Measurements from ENCODE around the gene RSRC1.
"Not testable (repeated sequence)": the region's sequence is repeated elsewhere in the genome, so short reads cannot be mapped to it uniquely, and the experiment has no call there.

Gene RSRC1

DNA sequence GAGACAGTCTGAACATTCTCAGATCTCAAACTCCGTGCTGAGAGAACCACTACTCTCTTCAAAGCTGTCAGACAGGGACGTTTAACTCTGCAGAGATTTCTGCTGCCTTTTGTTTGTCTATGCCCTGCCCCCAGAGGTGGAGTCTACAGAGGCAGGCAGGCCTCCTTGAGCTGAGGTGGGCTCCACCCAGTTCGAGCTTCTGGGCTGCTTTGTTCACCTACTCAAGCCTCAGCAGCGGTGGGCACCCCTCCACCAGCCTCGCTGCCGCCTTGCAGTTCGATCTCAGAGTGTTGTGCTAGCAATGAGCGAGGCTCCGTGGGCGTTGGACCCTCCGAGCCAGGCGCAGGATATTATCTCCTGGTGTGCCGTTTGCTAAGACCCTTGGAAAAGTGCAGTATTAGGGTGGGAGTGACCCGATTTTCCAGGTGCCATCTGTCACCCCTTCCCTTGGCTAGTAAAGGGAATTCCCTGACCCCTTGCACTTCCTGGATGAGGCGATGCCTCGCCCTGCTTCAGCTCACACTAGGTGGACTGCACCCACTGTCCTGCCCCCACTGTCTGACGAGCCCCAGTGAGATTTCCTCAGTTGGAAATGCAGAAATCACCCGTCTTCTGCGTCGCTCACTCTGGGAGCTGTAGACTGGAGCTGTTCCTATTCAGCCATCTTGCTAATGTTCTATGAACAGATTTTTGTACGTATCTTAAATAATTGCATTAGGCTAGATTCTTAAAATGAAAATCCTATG, 220.0 kb downstream of the RSRC1 start:
- H3K4me3 ChIP-seq (ENCODE audit: low read depth, low read length), result peak overlapping the region; percentile 40; the same call in 1 of the 2 replicates
- H3K27ac ChIP-seq (ENCODE audit: low read depth, low read length); H3K36me3 ChIP-seq (ENCODE audit: control insufficient read depth, insufficient read depth, low read length); H3K9ac ChIP-seq (ENCODE audit: low read depth, low read length); H3K4me1 ChIP-seq (ENCODE audit: control insufficient read depth, insufficient read depth, low read length); H3K9me3 ChIP-seq (ENCODE audit: control insufficient read depth, insufficient read depth, low read length); H3K27me3 ChIP-seq (ENCODE audit: control insufficient read depth, insufficient read depth, low read length): not testable (repeated sequence)

DNA sequence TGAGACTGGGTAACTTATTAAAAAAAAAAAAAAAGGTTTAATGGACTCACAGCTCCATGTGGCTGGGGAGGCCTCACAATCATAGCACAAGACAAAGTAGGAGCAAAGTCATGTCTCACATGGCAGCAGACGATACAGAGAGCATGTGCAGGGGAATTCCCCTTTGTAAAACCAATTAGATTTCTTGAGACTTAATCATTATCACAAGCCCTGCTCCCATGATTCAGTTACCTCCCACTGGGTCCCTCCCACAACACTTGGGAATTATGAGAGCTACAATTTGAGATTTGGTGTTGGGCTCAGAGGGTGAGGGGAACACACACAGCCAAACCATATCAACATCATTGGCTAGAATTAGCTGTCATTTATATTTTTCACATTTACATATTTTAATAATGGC, 221.0 kb downstream of the RSRC1 start:
- Histone ChIP-seq H3K9ac (ENCODE audit: low read depth, low read length) (no peak overlapping the region), H3K27ac (ENCODE audit: low read depth, low read length) (no peak overlapping the region), H3K36me3 (ENCODE audit: control insufficient read depth, insufficient read depth, low read length) (no peaks in the 10 kb centered on the region), H3K27me3 (ENCODE audit: control insufficient read depth, insufficient read depth, low read length) (no peaks in the 10 kb centered on the region), H3K4me1 (ENCODE audit: control insufficient read depth, insufficient read depth, low read length) (peaks cover 6% of the 10 kb centered on the region), H3K4me3 (ENCODE audit: low read depth, low read length) (no peak overlapping the region), H3K9me3 (ENCODE audit: control insufficient read depth, insufficient read depth, low read length) (no peaks in the 10 kb centered on the region)

DNA sequence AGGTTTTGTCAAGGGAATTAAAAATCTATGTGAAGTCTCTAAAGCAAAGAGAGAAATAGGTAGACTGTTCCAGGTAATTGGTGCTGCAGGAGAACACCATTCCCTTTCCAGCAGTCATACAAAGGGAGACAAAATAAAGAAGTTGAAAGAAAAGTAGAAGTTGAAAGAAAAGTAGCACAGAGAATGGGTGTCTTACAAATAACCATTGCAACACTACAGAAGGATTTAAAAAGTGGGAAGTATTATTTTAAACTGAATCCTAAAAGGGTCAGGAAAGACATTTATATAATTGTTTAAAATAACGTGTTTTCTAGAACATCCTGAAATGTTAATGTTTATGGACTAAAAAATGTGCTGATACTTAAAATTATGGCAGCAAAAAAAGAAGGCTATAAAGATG, 223.8 kb downstream of the RSRC1 start:
- no peaks in the 10 kb centered on the region for H3K36me3 ChIP-seq (ENCODE audit: control insufficient read depth, insufficient read depth, low read length)
- H3K4me1 ChIP-seq (ENCODE audit: control insufficient read depth, insufficient read depth, low read length), result peaks cover 6% of the 10 kb centered on the region
- no peak overlapping the region for H3K4me3 ChIP-seq (ENCODE audit: low read depth, low read length)
- no peaks in the 10 kb centered on the region for H3K9me3 ChIP-seq (ENCODE audit: control insufficient read depth, insufficient read depth, low read length)
- H3K27ac ChIP-seq (ENCODE audit: low read depth, low read length), result no peak overlapping the region
- H3K27me3 ChIP-seq (ENCODE audit: control insufficient read depth, insufficient read depth, low read length), result no peaks in the 10 kb centered on the region
- H3K9ac ChIP-seq (ENCODE audit: low read depth, low read length), result no peak overlapping the region

DNA sequence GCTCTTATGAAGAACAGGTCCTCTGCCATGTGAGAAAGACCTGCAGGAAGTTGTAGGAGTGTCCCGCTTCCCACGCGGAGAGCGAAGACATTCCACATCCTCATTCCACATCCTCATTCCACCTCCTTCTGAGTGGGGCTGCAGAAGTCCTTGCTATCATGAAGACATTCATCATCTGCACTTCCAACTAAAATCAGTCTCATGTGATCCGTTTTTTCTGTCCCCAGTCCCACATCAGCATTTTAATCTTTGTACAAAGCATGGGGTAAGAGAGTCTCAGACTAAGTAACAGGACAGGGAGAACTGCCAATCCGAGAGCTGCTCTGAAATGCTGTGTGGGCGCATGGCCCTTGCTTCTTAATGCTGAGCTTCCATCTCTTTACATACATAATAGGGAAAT, 227.2 kb downstream of the RSRC1 start:
- H3K9me3 ChIP-seq (ENCODE audit: control insufficient read depth, insufficient read depth, low read length), result no peaks in the 10 kb centered on the region

DNA sequence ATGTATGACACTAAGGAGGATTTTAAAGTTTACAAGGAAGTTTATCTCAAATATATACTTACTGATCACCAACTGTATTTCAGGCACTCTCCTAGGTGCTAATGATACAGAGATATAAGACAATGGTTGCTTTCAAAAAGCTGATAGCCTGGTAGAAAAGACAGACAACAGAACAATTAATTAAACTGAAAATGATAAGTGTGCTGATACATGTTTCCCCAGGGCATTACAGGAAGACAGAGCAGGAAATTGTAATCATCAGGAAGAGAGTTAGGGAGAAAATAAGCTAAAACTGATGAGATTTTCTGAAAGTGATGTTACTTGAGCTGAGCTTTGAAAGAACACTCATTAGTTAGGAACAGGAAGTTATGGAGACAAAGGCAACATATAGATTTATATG, 229.7 kb downstream of the RSRC1 start:
- H3K36me3 ChIP-seq (ENCODE audit: control insufficient read depth, insufficient read depth, low read length), result no peaks in the 10 kb centered on the region

More for the DNA sequence above, 227.2 kb downstream of the RSRC1 start:
- Histone ChIP-seq H3K36me3 (ENCODE audit: control insufficient read depth, insufficient read depth, low read length) (no peaks in the 10 kb centered on the region), H3K27me3 (ENCODE audit: control insufficient read depth, insufficient read depth, low read length) (no peaks in the 10 kb centered on the region), H3K27ac (ENCODE audit: low read depth, low read length) (no peak overlapping the region), H3K9ac (ENCODE audit: low read depth, low read length) (no peak overlapping the region), H3K4me3 (ENCODE audit: low read depth, low read length) (no peak overlapping the region), H3K4me1 (ENCODE audit: control insufficient read depth, insufficient read depth, low read length) (peaks cover 6% of the 10 kb centered on the region)

DNA sequence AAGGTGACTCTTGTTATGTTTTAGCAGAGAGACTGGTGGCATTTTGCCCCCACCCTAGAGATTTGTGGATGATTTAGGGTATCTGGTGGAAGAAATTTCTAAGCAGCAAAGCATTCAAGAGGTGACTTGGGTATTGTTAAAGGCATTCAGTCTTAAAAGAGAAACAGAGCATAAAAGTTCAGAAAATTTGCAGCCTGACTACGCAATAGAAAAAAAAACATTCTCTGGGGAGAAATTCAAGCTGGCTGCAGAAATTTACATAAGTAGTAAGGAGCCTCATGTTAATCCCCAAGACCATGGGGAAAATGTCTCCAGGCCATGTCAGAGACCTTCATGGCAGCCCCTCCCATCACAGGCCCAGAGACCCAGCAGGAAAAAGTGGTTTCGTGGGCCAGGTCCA, 231.1 kb downstream of the RSRC1 start:
- not testable (repeated sequence) for H3K9ac ChIP-seq (ENCODE audit: low read depth, low read length); H3K36me3 ChIP-seq (ENCODE audit: control insufficient read depth, insufficient read depth, low read length); H3K27ac ChIP-seq (ENCODE audit: low read depth, low read length)

More for the DNA sequence above, 229.7 kb downstream of the RSRC1 start:
- Histone ChIP-seq H3K9me3 (ENCODE audit: control insufficient read depth, insufficient read depth, low read length) (no peaks in the 10 kb centered on the region), H3K27me3 (ENCODE audit: control insufficient read depth, insufficient read depth, low read length) (no peaks in the 10 kb centered on the region), H3K4me1 (ENCODE audit: control insufficient read depth, insufficient read depth, low read length) (peaks cover 6% of the 10 kb centered on the region), H3K27ac (ENCODE audit: low read depth, low read length) (no peak overlapping the region), H3K4me3 (ENCODE audit: low read depth, low read length) (no peak overlapping the region), H3K9ac (ENCODE audit: low read depth, low read length) (no peak overlapping the region)

DNA sequence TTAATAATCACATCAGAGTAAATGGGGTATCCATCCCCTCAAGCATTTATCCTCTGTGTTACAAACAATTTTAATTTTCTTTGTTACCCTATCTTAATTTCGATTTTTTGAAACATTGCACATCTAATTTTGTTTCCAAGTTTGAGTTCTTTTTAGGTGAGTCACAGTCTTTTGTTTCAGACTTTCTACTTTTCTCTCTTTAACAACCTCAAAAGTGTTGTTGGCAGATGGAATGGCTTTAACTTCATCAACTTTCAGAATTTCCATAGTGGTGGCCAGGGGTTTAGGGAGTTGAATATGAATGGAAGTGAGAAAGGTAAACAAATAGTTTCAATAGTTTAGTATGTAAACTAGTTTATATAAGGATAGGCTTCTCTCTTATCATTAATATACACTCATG, 238.1 kb downstream of the RSRC1 start:
- Histone ChIP-seq H3K27me3 (ENCODE audit: control insufficient read depth, insufficient read depth, low read length) (no peaks in the 10 kb centered on the region), H3K9ac (ENCODE audit: low read depth, low read length) (no peak overlapping the region), H3K9me3 (ENCODE audit: control insufficient read depth, insufficient read depth, low read length) (no peaks in the 10 kb centered on the region), H3K36me3 (ENCODE audit: control insufficient read depth, insufficient read depth, low read length) (no peaks in the 10 kb centered on the region), H3K4me3 (ENCODE audit: low read depth, low read length) (no peak overlapping the region), H3K27ac (ENCODE audit: low read depth, low read length) (no peak overlapping the region), H3K4me1 (ENCODE audit: control insufficient read depth, insufficient read depth, low read length) (peaks cover under 1% of the 10 kb centered on the region; the same call in 1 of the 2 replicates)

More for the DNA sequence above, 231.1 kb downstream of the RSRC1 start:
- not testable (repeated sequence) for H3K4me3 ChIP-seq (ENCODE audit: low read depth, low read length); H3K9me3 ChIP-seq (ENCODE audit: control insufficient read depth, insufficient read depth, low read length); H3K4me1 ChIP-seq (ENCODE audit: control insufficient read depth, insufficient read depth, low read length); H3K27me3 ChIP-seq (ENCODE audit: control insufficient read depth, insufficient read depth, low read length)

DNA sequence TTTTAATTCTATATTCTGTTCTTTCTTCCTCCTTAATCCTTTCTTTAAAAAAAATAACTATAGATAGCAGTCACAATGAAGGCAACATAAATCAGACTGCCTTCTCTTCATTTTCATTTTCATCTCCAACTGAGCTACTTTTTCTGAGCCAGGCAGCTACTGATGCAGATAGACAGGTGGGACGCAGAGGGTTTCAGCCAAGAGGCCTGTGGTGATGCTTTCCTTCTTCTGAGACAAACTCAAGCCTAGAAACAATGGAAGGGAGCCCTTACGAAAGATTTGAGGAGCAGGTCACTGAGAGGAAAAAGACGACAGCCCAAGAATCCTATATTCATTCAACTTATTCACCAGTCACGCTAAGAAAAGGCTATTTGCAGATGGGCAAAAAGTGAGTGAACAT, 241.1 kb downstream of the RSRC1 start:
- no peaks in the 10 kb centered on the region for H3K4me1 ChIP-seq (ENCODE audit: control insufficient read depth, insufficient read depth, low read length)
- H3K27ac ChIP-seq (ENCODE audit: low read depth, low read length), result no peak overlapping the region
- no peak overlapping the region for H3K4me3 ChIP-seq (ENCODE audit: low read depth, low read length)
- H3K36me3 ChIP-seq (ENCODE audit: control insufficient read depth, insufficient read depth, low read length), result no peaks in the 10 kb centered on the region
- no peak overlapping the region for H3K9ac ChIP-seq (ENCODE audit: low read depth, low read length)
- no peaks in the 10 kb centered on the region for H3K9me3 ChIP-seq (ENCODE audit: control insufficient read depth, insufficient read depth, low read length)
- no peaks in the 10 kb centered on the region for H3K27me3 ChIP-seq (ENCODE audit: control insufficient read depth, insufficient read depth, low read length)

DNA sequence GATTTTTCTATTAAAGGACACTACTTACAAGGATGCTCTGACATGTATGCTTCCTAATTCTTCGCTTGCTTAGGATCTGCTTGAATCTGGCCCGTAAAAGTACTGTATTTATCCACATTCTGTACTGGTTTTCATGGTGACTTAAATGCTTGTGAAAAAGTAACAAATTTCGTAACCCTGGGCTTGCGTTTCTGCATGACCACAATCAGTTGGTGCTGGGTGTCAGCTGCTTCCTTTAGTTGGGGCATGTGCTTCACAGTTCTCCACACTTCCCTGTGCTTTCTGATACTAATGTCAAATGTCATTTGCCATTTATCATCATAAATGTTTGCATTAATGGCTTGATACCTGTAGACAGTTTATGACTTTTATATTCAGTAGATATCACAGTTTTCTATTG, 242.7 kb downstream of the RSRC1 start:
- Histone ChIP-seq H3K4me1 (ENCODE audit: control insufficient read depth, insufficient read depth, low read length) (no peaks in the 10 kb centered on the region), H3K27me3 (ENCODE audit: control insufficient read depth, insufficient read depth, low read length) (no peaks in the 10 kb centered on the region), H3K9ac (ENCODE audit: low read depth, low read length) (no peak overlapping the region)

DNA sequence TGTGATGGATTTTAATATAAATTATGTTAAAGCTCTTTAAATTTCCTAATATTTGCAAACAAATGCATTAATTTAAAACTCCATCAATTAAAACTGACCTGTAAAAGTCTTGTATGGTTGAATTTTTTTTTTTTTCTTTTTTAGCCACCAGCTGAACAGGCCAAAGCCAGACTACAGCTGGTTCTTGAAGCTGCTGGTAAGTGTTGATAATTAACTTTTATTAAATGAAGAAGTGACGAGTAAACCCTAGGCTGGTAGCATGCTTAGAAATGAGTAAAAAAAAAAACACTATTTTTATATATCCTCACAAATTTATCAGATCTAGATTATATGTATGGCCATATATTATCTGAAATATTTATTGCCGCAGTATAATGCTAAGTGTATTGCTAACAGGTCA, 244.8 kb downstream of the RSRC1 start:
- Histone ChIP-seq H3K27me3 (ENCODE audit: control insufficient read depth, insufficient read depth, low read length) (no peaks in the 10 kb centered on the region), H3K27ac (ENCODE audit: low read depth, low read length) (no peak overlapping the region), H3K4me1 (ENCODE audit: control insufficient read depth, insufficient read depth, low read length) (no peaks in the 10 kb centered on the region), H3K9me3 (ENCODE audit: control insufficient read depth, insufficient read depth, low read length) (no peaks in the 10 kb centered on the region), H3K9ac (ENCODE audit: low read depth, low read length) (no peak overlapping the region), H3K4me3 (ENCODE audit: low read depth, low read length) (no peak overlapping the region), H3K36me3 (ENCODE audit: control insufficient read depth, insufficient read depth, low read length) (no peaks in the 10 kb centered on the region)

More for the DNA sequence above, 242.7 kb downstream of the RSRC1 start:
- Histone ChIP-seq H3K27ac (ENCODE audit: low read depth, low read length) (no peak overlapping the region), H3K9me3 (ENCODE audit: control insufficient read depth, insufficient read depth, low read length) (no peaks in the 10 kb centered on the region), H3K36me3 (ENCODE audit: control insufficient read depth, insufficient read depth, low read length) (no peaks in the 10 kb centered on the region), H3K4me3 (ENCODE audit: low read depth, low read length) (no peak overlapping the region)

DNA sequence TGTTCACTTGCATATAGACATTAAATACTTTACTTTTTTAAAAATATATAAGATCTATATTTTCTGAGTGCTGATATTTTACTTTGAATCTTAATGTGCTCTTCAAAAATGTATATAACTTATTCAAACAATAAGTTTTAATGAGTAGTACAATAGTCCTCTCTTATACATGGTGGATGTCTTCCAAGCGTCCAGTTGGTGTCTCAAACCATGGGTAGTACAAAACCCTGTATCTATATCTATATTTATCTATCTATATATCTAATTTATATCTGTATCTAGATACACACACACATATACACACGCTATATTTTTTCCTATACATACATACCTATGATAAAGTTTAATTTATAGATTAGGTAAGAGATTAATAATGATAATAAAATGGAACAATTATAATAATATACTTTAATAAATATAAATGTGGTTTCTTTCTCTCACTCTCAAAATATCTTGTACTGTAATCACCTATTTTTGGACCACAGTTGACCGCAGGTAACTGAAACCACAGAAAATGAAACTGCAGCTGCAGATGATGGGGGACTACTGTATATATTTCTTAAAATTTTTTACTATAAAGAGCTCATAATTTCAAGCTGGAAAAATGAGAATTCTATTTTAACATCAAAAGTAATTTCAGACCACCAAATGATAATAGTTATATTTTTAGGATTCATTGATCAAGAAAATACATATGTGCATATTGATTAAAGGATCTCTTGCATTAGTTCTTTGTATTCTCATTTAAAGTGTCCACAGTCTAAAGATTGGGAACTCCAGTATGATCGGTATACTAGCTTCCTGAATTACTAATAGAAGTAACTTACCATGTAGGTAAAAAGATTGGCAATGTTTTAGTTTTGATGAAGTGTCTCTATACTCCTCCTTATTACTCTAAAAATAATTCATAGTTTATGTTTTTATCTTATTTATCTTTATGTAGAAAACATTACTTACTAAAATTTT, 246.0 kb downstream of the RSRC1 start:
- H3K4me3 ChIP-seq (ENCODE audit: low read depth, low read length), result no peak overlapping the region
- no peaks in the 10 kb centered on the region for H3K27me3 ChIP-seq (ENCODE audit: control insufficient read depth, insufficient read depth, low read length)
- no peak overlapping the region for H3K27ac ChIP-seq (ENCODE audit: low read depth, low read length)
- H3K36me3 ChIP-seq (ENCODE audit: control insufficient read depth, insufficient read depth, low read length), result no peaks in the 10 kb centered on the region
- H3K4me1 ChIP-seq (ENCODE audit: control insufficient read depth, insufficient read depth, low read length), result no peaks in the 10 kb centered on the region
- no peak overlapping the region for H3K9ac ChIP-seq (ENCODE audit: low read depth, low read length)
- H3K9me3 ChIP-seq (ENCODE audit: control insufficient read depth, insufficient read depth, low read length), result no peaks in the 10 kb centered on the region
